Duodenal mucosa (tissue), 2 donors: Measurements from ENCODE around the gene AP5M1.

ENCODE experiments used
- H3K27ac ChIP-seq: one replicate; pipeline ENCODE4 v1.7.0; 2013; ENCODE audit warnings: low read depth, low read length
- H3K27me3 ChIP-seq, 2 donors: one replicate each; pipeline ENCODE4 v1.7.0; 2013; ENCODE audit warnings: low read length in 2 of 2, control low read depth in 1 of 2; ENCODE audit not compliant: insufficient read depth in 2 of 2, control insufficient read depth in 1 of 2
- H3K36me3 ChIP-seq, 2 donors: one replicate each; pipeline ENCODE4 v1.7.0; 2013; ENCODE audit warnings: low read length in 2 of 2, control low read depth in 1 of 2; ENCODE audit not compliant: insufficient read depth in 2 of 2, control insufficient read depth in 1 of 2
- H3K4me1 ChIP-seq, 2 donors: one replicate each; pipeline ENCODE4 v1.7.0; 2013; ENCODE audit warnings: low read length in 2 of 2, control low read depth in 1 of 2; ENCODE audit not compliant: insufficient read depth in 2 of 2, control insufficient read depth in 1 of 2
- H3K4me3 ChIP-seq, 2 donors: one replicate each; pipeline ENCODE4 v1.7.0; 2013; ENCODE audit warnings: low read length in 2 of 2, low read depth in 1 of 2
- H3K9ac ChIP-seq, 2 donors: one replicate each; pipeline ENCODE4 v1.7.0; 2013; ENCODE audit warnings: low read length in 2 of 2, low read depth in 1 of 2
- H3K9me3 ChIP-seq, 2 donors: one replicate each; pipeline ENCODE4 v1.7.0; 2013; ENCODE audit warnings: low read length in 2 of 2, control low read depth in 1 of 2; ENCODE audit not compliant: control insufficient read depth in 1 of 2

Gene AP5M1

DNA sequence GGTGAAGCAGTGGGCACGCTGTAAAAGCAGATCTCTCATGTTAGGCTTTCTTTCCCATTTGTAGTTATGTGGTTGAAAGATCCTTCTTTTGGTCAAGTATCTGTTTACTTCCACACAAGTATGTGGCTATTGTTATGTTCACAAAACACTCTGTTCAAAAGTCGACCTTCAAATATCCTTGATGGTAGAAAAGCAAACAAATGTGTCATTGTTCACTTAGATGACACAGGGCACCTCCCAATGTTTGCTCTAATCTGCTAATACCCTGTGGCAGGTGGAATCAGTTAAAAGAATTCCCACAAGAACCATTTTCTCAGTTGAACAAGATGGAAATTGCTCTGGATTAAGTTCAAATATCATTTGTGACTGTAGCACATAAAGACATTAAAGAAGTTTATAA is 78.0 kb downstream of the AP5M1 start:
- H3K9ac ChIP-seq, result no peak overlapping the region
- H3K36me3 ChIP-seq, result no peaks in the 10 kb centered on the region
- H3K9me3 ChIP-seq, result no peaks in the 10 kb centered on the region
- H3K4me3 ChIP-seq, result no peak overlapping the region
- H3K27ac ChIP-seq, result no peak overlapping the region
- no peaks in the 10 kb centered on the region for H3K27me3 ChIP-seq
- no peaks in the 10 kb centered on the region for H3K4me1 ChIP-seq
